AG04449 (cell line): ENCODE data around the gene APOE.

ENCODE experiments used
- CTCF ChIA-PET: fragments of 350-600 bp; formaldehyde crosslinking; extraction: SDS; loops from one replicate; lab custom pipeline; 2021; ENCODE audit warnings: antibody characterized with exemption; lab: Yijun Ruan, JAX
- POLR2A ChIA-PET: fragments of 400-600, 350-600 bp; formaldehyde crosslinking; extraction: SDS; loops from one replicate; lab custom pipeline; 2020; ENCODE audit warnings: antibody characterized with exemption, inconsistent platforms; lab: Yijun Ruan, JAX
- DNase-seq: peaks from one replicate; pipeline ENCODE4 v3.0.0-alpha.2; 2010; ENCODE audit warnings: low read depth, low spot score
- H3K4me3 ChIP-seq: 2 replicates; pipeline ENCODE4 v1.5.1; 2011; ENCODE audit warnings: low read depth, mild to moderate bottlenecking, control low read depth, low read length
- TF ChIP-seq, protein P1 (sequence below): IDR thresholded peaks from one replicate; pipeline ENCODE4 v1.5.1; 2011; ENCODE audit warnings: mild to moderate bottlenecking, moderate library complexity, low read length, control low read depth, inconsistent platforms; ENCODE audit not compliant: insufficient read depth; ENCODE audit errors: missing control alignments

Gene APOE

DNA sequence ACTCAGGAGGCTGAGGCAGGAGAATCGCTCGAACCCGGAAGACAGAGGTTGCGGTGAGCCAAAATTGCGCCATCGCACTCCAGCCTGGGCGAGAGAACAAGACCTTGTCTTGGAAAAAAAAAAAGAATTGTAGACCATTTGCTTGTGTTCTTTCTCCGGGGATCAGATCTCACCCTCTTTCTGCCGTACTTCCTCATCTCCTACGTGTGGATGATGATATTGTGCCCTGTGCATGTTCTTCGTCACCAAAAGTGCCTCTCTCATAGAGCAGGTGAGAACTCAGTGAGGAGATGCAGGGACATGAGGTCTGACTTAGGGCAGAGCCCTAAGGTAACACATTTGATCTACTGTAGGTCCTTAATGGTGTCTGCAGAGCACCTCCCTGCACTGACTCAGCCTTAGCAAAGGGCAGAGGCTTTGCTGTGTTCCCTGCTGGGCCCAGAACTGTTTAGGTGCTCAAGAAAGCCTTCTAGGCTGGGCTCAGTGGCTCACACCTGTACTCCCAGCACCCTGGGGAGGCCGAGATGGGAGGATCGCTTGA lies 41.5 kb downstream of the APOE start:
- ChIA-PET POLR2A (no interaction called here), CTCF (interaction anchor here (0.9 to 1.2 kb wide), 3 partner anchors 32 to 43 kb away, joined by 3 to 5 read pairs (median 4); partner anchors contain the start of gene APOE)
- no peak for DNase-seq

DNA sequence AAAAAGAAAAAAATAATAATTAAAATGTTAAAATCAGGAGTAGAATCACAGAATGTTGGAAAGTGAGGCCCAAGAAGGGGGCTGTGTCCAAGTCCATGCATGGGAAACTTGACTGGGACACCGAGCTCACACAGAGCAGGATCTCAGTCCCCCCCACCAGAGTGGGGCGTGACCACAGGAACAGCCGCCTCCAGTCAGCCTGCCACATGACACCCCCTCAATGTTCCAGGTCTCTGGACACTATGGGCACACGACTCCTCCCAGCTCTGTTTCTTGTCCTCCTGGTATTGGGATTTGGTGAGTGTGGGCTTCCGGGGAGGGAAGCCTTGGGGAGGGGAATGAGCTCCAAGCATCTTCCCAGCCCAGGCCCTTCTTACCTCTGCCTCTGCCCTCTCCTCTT lies 42.6 kb downstream of the APOE start:
- ChIA-PET CTCF (interaction anchor here (0.8 to 2.8 kb wide), 6 partner anchors 33 to 377 kb away, joined by 3 to 8 read pairs (median 4); partner anchors contain the start of gene APOE), POLR2A (no interaction called here)
- no peak for DNase-seq
- TF ChIP-seq, protein P1, sequence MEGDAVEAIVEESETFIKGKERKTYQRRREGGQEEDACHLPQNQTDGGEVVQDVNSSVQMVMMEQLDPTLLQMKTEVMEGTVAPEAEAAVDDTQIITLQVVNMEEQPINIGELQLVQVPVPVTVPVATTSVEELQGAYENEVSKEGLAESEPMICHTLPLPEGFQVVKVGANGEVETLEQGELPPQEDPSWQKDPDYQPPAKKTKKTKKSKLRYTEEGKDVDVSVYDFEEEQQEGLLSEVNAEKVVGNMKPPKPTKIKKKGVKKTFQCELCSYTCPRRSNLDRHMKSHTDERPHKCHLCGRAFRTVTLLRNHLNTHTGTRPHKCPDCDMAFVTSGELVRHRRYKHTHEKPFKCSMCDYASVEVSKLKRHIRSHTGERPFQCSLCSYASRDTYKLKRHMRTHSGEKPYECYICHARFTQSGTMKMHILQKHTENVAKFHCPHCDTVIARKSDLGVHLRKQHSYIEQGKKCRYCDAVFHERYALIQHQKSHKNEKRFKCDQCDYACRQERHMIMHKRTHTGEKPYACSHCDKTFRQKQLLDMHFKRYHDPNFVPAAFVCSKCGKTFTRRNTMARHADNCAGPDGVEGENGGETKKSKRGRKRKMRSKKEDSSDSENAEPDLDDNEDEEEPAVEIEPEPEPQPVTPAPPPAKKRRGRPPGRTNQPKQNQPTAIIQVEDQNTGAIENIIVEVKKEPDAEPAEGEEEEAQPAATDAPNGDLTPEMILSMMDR = no peak
- no peak overlapping the region for H3K4me3 ChIP-seq

More for the DNA sequence above, 41.5 kb downstream of the APOE start:
- no peak overlapping the region for H3K4me3 ChIP-seq
- TF ChIP-seq, protein P1 = no peak

DNA sequence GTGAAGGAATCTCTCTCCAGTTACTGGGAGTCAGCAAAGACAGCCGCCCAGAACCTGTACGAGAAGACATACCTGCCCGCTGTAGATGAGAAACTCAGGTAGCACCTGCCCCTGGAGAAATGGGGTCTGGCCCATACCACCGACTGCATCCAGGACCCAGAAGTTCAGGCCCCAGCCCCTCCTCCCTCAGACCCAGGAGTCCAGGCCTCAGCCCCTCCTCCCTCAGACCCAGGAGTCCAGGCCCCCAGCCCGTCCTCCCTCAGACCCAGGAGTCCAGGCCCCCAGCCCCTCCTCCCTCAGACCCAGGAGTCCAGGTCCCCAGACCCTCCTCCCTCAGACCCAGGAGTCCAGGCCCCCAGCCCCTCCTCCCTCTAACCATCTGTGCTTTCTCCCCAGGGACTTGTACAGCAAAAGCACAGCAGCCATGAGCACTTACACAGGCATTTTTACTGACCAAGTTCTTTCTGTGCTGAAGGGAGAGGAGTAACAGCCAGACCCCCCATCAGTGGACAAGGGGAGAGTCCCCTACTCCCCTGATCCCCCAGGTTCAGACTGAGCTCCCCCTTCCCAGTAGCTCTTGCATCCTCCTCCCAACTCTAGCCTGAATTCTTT lies 43.3 kb downstream of the APOE start:
- DNase-seq = no peak
- H3K4me3 ChIP-seq = no peak overlapping the region
- ChIA-PET CTCF (interaction anchor here (1.6 to 12.8 kb wide), 5 partner anchors 37 to 378 kb away, joined by 3 to 208 read pairs (median 7); partner anchors contain the start of gene APOE), POLR2A (no interaction called here)
- TF ChIP-seq, protein P1 = no peak

DNA sequence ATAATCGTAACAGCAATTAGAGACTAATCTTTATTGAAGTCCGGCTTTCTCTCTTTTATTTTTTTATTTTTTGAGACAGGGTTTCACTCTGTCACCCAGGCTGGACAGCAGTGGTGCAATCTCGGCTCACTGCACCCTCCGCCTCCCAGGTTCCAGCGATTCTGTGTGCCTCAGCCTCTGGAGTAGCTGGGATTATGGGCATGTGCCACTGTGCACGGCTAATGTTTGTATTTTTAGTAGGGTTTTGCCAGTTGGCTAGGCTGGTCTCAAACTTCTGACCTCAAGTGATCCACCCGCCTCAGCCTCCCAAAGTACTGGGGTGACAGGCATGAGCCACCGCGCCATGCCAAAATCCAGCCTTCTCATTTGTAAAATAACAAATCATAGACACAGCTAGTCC lies 44.0 kb downstream of the APOE start:
- CTCF ChIA-PET = interaction anchor here (1.2 to 12.8 kb wide), 6 partner anchors 11 to 379 kb away, joined by 3 to 208 read pairs (median 6); partner anchors contain the start of gene APOE
- TF ChIP-seq, protein P1 = no peak
- POLR2A ChIA-PET = interaction anchor here (0.6 kb wide), 1 partner anchor 443 kb away, joined by 3 read pairs; no protein-coding TSS in a partner anchor

DNA sequence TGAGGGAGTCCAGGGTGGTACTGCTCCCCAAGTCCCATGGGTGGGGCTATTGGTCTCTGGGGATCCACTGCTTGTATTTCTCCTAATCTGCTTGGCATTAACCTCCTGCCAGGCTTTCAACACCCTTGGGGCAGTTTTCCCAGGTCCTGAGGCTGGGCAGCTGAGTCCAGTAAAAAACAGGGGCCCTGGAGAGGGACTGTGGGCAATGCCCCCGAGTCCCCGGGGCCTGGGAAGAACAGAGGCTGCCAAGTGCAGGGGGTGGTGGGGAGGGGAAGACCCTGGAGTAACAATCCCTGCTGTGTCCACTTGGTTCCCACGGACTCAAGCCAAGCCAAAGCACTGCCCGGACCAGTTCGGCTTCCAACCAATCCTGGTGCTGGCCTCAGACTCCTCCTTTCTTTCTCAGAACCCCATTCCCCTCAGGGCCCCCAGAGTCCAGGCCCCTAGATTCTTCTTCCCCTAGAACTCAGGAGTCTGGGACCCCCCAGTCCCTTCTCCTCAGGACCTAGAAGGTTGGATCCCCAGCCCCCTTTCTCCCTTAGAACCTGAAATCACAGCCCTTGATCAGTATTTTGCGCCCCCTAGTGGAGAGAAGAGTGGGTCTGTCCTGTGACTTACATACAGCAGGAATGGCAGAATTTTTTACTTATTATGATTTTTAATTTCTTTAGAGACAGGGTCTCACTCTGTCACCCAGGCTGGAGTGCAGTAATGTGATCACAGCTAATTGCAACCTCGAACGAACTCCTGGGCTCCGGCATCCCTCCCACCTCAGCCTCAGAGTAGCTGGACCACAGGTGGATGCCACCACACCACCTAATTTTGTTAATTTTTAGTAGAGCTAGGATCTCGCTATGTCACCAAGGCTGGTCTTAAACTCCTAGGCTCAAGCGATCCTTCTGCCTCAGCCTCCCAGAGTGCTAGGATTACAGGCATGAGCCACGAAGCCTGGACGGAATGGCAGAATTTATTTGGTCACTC lies 45.9 kb downstream of the APOE start:
- TF ChIP-seq, protein P1 = peak; percentile 80
- ChIA-PET POLR2A (interaction anchor here (0.6 to 0.7 kb wide), 2 partner anchors 50 to 106 kb away, joined by 3 to 6 read pairs; no protein-coding TSS in a partner anchor), CTCF (interaction anchor here (0.8 to 12.8 kb wide), 26 partner anchors 9 to 380 kb away, joined by 3 to 208 read pairs (median 4); partner anchors contain the start of gene APOE)
- DNase-seq = peak; percentile 14
- no peak overlapping the region for H3K4me3 ChIP-seq

More for the DNA sequence above, 44.0 kb downstream of the APOE start:
- no peak for DNase-seq
- no peak overlapping the region for H3K4me3 ChIP-seq
